Measurements from ENCODE around the gene CADM2.
"Not testable (repeated sequence)": the region's sequence is repeated elsewhere in the genome, so short reads cannot be mapped to it uniquely, and the experiment has no call there.

CADM2 gene

DNA sequence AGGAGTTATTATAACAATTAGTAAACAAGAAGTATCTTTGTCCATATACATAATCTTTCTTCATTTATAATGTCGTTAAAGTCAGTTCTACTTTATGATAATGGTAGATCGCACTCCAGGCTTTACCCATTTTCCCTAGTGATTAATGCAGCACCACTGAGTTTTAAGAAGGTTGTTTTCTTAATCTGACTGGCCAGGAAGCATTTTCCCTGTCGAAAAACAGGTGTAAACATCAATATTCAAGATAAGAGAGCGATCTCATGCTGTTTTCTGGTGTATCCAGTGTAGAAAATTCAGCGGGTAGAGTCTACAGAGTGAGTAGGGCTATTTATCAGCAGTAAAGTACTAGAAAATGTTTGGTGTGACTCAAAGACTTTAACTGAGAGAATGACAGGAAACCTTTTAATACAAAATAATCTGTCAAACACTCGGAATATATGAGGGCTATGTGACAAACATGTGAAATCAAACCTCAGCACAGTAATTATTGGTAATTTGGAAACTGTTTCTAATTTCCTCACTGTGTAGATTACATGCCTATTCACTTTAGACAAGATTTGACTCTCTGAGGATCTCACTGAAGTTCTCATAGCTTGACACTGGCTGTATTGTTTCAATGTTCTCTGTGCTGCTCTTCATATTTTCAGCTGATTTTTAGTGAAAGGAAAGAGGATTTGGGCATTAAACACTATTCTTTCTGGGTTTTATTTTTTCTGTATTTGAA is 1019.0 kb downstream of the CADM2 start:
- DNase-seq = no peak
- TF ChIP-seq POLR2A (IDR thresholded peaks at IDR 0.05; ENCODE audit: low read length) (no peak), GATA1 (IDR thresholded peaks at IDR 0.05; ENCODE audit: low read depth, low read length) (no peak)

- no peak for DNase-seq
- TF ChIP-seq GATA1 (IDR thresholded peaks at IDR 0.05; ENCODE audit: low read depth, low read length) (no peak), POLR2A (IDR thresholded peaks at IDR 0.05; ENCODE audit: low read length) (no peak)
Observed at GRCh38 chr3:85979034-85979433, 1020.2 kb downstream of the CADM2 start.

- DNase-seq = not testable (repeated sequence)
Observed at GRCh38 chr3:85989581-85989980, 1030.8 kb downstream of the CADM2 start.

- DNase-seq = no peak
- no peak for TF ChIP-seq POLR2A (IDR thresholded peaks at IDR 0.05; ENCODE audit: low read length)
Observed at GRCh38 chr3:86029590-86029989, 1070.8 kb downstream of the CADM2 start.

DNA sequence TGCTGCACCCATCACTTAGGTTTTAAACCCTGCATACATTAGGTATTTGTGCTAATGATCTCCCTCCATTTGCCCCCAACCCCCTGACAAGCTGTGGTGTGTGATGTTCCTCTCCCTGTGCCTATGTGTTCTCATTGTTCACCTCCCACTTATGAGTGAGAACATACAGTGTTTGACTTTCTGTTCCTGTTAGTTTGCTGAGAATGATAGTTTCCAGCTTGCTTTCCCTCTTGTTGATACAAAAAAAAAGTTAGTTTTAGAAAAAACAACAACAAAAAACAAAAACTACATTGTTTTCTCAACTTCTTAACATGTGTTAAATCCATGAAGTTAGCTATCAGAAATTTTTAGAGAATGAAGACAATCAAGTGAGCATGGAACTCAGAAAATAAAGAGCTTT is 1079.1 kb downstream of the CADM2 start:
- TF ChIP-seq POLR2A (IDR thresholded peaks at IDR 0.05; ENCODE audit: low read length) = no peak
- no peak for TF ChIP-seq GATA1 (IDR thresholded peaks at IDR 0.05; ENCODE audit: low read depth, low read length)
- no peak for DNase-seq

DNA sequence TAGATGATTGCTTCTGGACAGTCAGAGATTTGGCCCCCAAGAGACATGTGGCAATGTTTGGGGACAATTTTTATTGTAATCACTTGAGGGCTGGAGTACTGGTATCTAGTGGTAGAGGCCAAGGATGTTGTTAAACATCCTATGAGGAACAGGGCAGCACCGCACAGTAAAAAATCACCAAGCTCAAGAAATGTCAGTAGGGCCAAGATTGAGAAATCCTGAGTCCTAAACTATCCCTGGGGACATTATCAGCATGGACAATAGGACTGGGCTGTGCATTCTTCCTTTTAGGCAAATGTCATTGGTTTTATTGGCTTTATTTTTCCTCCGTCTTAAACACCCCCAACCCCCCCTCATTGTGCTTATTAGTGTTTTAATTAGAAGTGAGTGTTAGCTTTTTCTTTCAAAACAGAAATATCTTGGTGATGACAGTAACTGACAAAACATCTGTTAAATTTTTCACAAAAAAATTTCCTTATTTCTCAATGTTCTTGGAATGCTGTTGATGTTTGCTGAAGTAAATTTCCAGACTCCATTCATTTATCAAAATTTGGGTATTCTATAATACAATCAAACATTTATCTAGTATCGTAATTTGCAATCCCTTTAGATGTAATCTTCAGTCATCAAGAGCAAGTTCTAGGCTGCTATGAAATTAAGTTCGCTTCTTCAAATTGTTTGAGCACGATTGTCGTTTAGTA is 1087.8 kb downstream of the CADM2 start:
- no peak for TF ChIP-seq GATA1 (IDR thresholded peaks at IDR 0.05; ENCODE audit: low read depth, low read length)
- TF ChIP-seq POLR2A (IDR thresholded peaks at IDR 0.05; ENCODE audit: low read length) = no peak
- no peak for DNase-seq

GRCh38 chr3:86047161-86047560 is 1088.4 kb downstream of the CADM2 start:
- no peak for TF ChIP-seq GATA1 (IDR thresholded peaks at IDR 0.05; ENCODE audit: low read depth, low read length)
- TF ChIP-seq POLR2A (IDR thresholded peaks at IDR 0.05; ENCODE audit: low read length) = no peak
- DNase-seq = no peak

DNA sequence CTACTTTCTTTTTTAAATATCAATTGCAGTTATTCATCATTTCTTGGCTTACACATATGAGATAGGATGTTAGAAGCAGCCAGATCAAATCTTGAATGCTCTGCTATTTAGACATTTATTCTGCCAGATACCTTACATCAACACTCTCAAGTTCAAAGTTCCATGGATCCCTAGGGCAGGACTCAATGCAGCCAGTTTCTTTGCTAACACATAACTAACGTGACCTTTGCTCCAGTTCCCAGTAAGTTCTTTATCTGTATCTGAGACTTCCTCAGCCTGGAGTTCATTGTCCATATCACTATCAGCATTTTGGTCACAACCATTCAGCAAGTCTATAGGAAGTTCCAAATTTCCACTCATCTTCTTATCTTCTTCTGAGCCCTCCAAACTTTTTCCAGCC is 1092.3 kb downstream of the CADM2 start:
- TF ChIP-seq POLR2A (IDR thresholded peaks at IDR 0.05; ENCODE audit: low read length) = no peak
- no peak for TF ChIP-seq GATA1 (IDR thresholded peaks at IDR 0.05; ENCODE audit: low read depth, low read length)
- no peak for DNase-seq

DNA sequence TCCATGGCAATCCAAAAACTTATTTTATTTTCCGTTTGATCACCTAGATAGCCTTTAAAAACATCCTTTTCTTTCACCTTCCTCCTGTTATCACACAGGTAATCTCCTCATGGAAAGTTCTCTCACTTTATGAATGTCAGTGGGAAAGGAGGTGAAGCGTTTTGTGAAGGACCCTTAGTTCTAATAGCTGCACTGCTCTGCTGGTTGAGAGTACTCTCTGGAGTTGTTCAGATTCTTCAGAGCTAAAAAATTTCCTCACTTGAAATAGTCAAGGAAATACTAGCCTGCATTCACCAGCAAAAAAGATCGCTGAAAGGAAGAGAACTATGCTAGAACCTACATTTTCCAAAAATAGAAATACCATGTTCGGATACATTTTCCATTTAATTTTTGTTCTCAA is 1097.2 kb downstream of the CADM2 start:
- TF ChIP-seq POLR2A (IDR thresholded peaks at IDR 0.05; ENCODE audit: low read length) = no peak
- TF ChIP-seq GATA1 (IDR thresholded peaks at IDR 0.05; ENCODE audit: low read depth, low read length) = no peak
- DNase-seq = no peak

- TF ChIP-seq POLR2A (IDR thresholded peaks at IDR 0.05; ENCODE audit: low read length) = no peak
- no peak for TF ChIP-seq GATA1 (IDR thresholded peaks at IDR 0.05; ENCODE audit: low read depth, low read length)
- DNase-seq = no peak
Observed at GRCh38 chr3:86056962-86057361, 1098.2 kb downstream of the CADM2 start.

GRCh38 chr3:86073799-86074198 is 1115.0 kb downstream of the CADM2 start:
- DNase-seq = no peak
- no peak for TF ChIP-seq POLR2A (IDR thresholded peaks at IDR 0.05; ENCODE audit: low read length)
- TF ChIP-seq GATA1 (IDR thresholded peaks at IDR 0.05; ENCODE audit: low read depth, low read length) = no peak

DNA sequence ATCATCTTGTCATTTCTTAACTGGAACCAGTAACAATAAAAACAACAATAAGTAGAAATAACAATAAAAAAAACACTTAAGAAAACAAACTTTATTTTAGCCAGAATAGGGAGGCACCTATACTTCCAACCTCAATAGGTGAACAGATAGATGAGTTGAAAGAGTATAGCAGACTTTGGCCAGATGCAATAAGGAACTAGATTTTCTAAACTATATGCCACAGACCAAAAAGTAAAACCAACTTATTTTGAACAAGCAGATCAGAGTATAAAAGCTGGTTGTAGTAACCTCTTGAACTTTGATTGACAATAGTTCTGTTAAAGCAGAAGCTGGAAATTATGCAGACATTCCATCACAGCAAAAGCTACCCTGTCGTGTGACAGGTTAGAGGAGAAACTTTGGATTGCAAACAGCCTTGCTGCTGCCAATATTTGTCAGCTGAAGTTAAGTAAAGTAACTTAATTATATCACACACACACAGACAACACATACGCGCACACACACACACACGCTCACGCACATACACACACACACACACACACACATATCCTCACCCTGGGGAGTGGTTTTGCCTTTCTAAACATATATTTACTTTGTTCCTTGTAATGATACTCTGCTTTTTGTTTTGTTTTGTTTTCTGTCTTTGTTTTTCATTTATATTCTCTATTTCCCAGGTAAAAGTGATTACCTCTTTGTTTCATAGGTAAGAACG is 1128.5 kb downstream of the CADM2 start:
- TF ChIP-seq GATA1 (IDR thresholded peaks at IDR 0.05; ENCODE audit: low read depth, low read length) (no peak), POLR2A (IDR thresholded peaks at IDR 0.05; ENCODE audit: low read length) (no peak)
- no peak for DNase-seq

GRCh38 chr3:86104154-86104553 is 1145.4 kb downstream of the CADM2 start:
- TF ChIP-seq POLR2A (IDR thresholded peaks at IDR 0.05; ENCODE audit: low read length) = no peak
- TF ChIP-seq GATA1 (IDR thresholded peaks at IDR 0.05; ENCODE audit: low read depth, low read length) = no peak
- DNase-seq = no peak

DNA sequence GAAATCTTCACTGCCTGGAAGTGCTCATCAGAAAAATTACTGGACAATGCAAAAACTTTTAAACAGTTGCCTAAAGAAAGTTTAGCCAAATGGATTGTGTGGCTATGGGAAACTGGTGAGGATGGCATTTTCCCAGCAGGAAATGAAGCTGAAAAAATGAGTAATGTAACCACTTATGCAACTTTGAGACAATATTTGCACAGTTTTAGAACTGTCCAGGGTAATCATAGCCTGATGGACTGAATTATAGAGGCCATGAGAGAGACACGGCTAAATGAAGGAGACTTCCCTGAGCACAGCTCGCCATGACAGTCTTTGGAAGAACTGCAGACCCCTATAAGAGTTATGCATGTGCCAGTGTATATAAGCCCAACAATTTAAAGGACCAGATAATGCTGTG is 1150.6 kb downstream of the CADM2 start:
- DNase-seq = no peak
- TF ChIP-seq GATA1 (IDR thresholded peaks at IDR 0.05; ENCODE audit: low read depth, low read length) (no peak), POLR2A (IDR thresholded peaks at IDR 0.05; ENCODE audit: low read length) (no peak)

Data from erythroblast (primary cell).